CD14-positive monocyte (primary cell): ENCODE measurements around the gene ARPC1B. TPM values are rescaled to one million over a fixed set of nuclear protein-coding genes. Genes with fewer than 3 reads are reported as not detected.

ENCODE experiments used
- DNase-seq, 3 donors: peaks; one replicate each; pipeline ENCODE4 v3.0.0-alpha.2; 2011 to 2022
- H2AFZ ChIP-seq: 2 replicates; pipeline ENCODE4 v1.6.0; 2012; ENCODE audit warnings: mild to moderate bottlenecking, low read depth, low read length, inconsistent platforms; ENCODE audit not compliant: insufficient read depth, poor library complexity, severe bottlenecking
- H3K27ac ChIP-seq, 2 donors: 1 replicate in 1 of 2; 2 replicates in 1 of 2; pipeline ENCODE4 v1.5.1; 2012 to 2013; ENCODE audit warnings: low read length in 2 of 2, control low read depth in 1 of 2, inconsistent platforms in 1 of 2, low read depth in 1 of 2, mild to moderate bottlenecking in 1 of 2
- H3K27me3 ChIP-seq, 2 donors: one replicate each; pipeline versions ENCODE4 v1.6.0 to v1.6.1; 2011 to 2013; ENCODE audit warnings: low read length in 2 of 2; ENCODE audit not compliant: control insufficient read depth in 2 of 2, insufficient read depth in 2 of 2
- H3K36me3 ChIP-seq, 2 donors: replicated peaks in 1 of 2; 1 replicate in 1 of 2; 2 replicates in 1 of 2; pipeline versions ENCODE4 v1.5.1 to v1.6.1; 2012 to 2013; ENCODE audit warnings: low read length in 2 of 2, control low read depth in 1 of 2, inconsistent platforms in 1 of 2, mild to moderate bottlenecking in 1 of 2; ENCODE audit not compliant: insufficient read depth in 2 of 2, control insufficient read depth in 1 of 2
- H3K4me1 ChIP-seq, 2 donors: 1 replicate in 1 of 2; 2 replicates in 1 of 2; pipeline versions ENCODE4 v1.5.1 to v1.6.1; 2012 to 2013; ENCODE audit warnings: low read length in 2 of 2, control low read depth in 1 of 2, inconsistent platforms in 1 of 2, mild to moderate bottlenecking in 1 of 2, moderate library complexity in 1 of 2; ENCODE audit not compliant: insufficient read depth in 2 of 2, control insufficient read depth in 1 of 2
- H3K4me2 ChIP-seq: replicated peaks from 2 replicates; pipeline ENCODE3; 2012; ENCODE audit warnings: low read length, moderate library complexity, mild to moderate bottlenecking; ENCODE audit not compliant: poor library complexity, severe bottlenecking; ENCODE audit errors: extremely low read depth
- H3K4me3 ChIP-seq, 3 experiments: fragments of 200-600 bp in 1 of 3; sonication (generic) in 1 of 3; replicated peaks in 1 of 3; 1 replicate in 2 of 3; 2 replicates in 1 of 3; pipeline ENCODE4 v1.5.1; 2011 to 2013; ENCODE audit warnings: low read length in 3 of 3, mild to moderate bottlenecking in 3 of 3, control low read depth in 2 of 3, low read depth in 2 of 3, inconsistent platforms in 1 of 3, moderate library complexity in 1 of 3
- H3K79me2 ChIP-seq: 2 replicates; pipeline ENCODE4 v1.6.0; 2012; ENCODE audit warnings: mild to moderate bottlenecking, control low read depth, inconsistent platforms, low read length, moderate library complexity; ENCODE audit not compliant: insufficient read depth
- H3K9ac ChIP-seq: 2 replicates; pipeline ENCODE4 v1.6.0; 2017; ENCODE audit warnings: low read length, mild to moderate bottlenecking; ENCODE audit not compliant: insufficient read depth, poor library complexity, severe bottlenecking
- H3K9me3 ChIP-seq, 2 donors: replicated peaks in 1 of 2; 1 replicate in 1 of 2; 2 replicates in 1 of 2; pipeline versions ENCODE4 v1.5.1 to v1.6.1; 2012 to 2013; ENCODE audit warnings: low read length in 2 of 2, control low read depth in 1 of 2; ENCODE audit not compliant: control insufficient read depth in 1 of 2, insufficient read depth in 1 of 2
- H4K20me1 ChIP-seq: 2 replicates; pipeline ENCODE4 v1.6.0; 2012; ENCODE audit warnings: mild to moderate bottlenecking, low read length, control low read depth, moderate library complexity; ENCODE audit not compliant: insufficient read depth
- H3K27ac Mint-ChIP-seq, 7 donors: one replicate each; pipeline ENCODE4 v1.8.0; 2020; ENCODE audit warnings: mild to moderate bottlenecking in 7 of 7, mixed read lengths in 7 of 7, moderate library complexity in 6 of 7, inconsistent platforms in 2 of 7
- H3K27me3 Mint-ChIP-seq, 3 donors: one replicate each; pipeline ENCODE4 v1.8.0; 2021 to 2022; ENCODE audit warnings: low read depth in 3 of 3, mild to moderate bottlenecking in 3 of 3, mixed read lengths in 3 of 3, moderate library complexity in 3 of 3, inconsistent platforms in 1 of 3
- H3K36me3 Mint-ChIP-seq, 2 donors: one replicate each; pipeline ENCODE4 v1.8.0; 2020; ENCODE audit warnings: mixed read lengths in 2 of 2, inconsistent platforms in 1 of 2, mild to moderate bottlenecking in 1 of 2
- H3K4me1 Mint-ChIP-seq: one replicate; pipeline ENCODE4 v1.8.0; 2020; ENCODE audit warnings: mild to moderate bottlenecking, mixed read lengths
- H3K4me3 Mint-ChIP-seq, 2 donors: one replicate each; pipeline ENCODE4 v1.8.0; 2020; ENCODE audit warnings: mild to moderate bottlenecking in 2 of 2, mixed read lengths in 2 of 2, moderate library complexity in 1 of 2
- H3K9me3 Mint-ChIP-seq, 7 donors: one replicate each; pipeline ENCODE4 v1.8.0; 2020 to 2022; ENCODE audit warnings: mixed read lengths in 7 of 7, mild to moderate bottlenecking in 6 of 7, moderate library complexity in 6 of 7, inconsistent platforms in 2 of 7
- CTCF ChIP-seq: fragments of 200-600 bp; IDR thresholded peaks from one replicate; pipeline ENCODE4 v1.8.0; 2022; ENCODE audit warnings: antibody characterized with exemption, mild to moderate bottlenecking
- WGBS: methylation state at CpG from one replicate; pipeline ENCODE4 v1.1.5; 2013; ENCODE audit warnings: missing lambda C conversion rate; ENCODE audit not compliant: insufficient coverage; 5-methylcytosine and 5-hydroxymethylcytosine counted together
- intact Hi-C, 2 donors: fragments of 100-400 bp; cut with micrococcal nuclease; formaldehyde crosslinking; loops; one replicate each; pipeline versions ENCODE4 v1.15.0 to v1.15.1; 2023
- polyA plus RNA-seq, 3 donors: library from polyadenylated mRNA; depleted of rRNA in 1 of 3; unstranded in 2 of 3; stranded (reverse) in 1 of 3; fragments of 300-500 nt in 2 of 3; fragments of >200 nt in 1 of 3; fragmentation: Illumina TruSeq in 2 of 3; gene quantifications; 1 replicate in 2 of 3; 2 replicates in 1 of 3; pipeline ENCODE4 v1.2.3, GENCODE V29; 2012 to 2021

The ARPC1B gene
- polyA plus RNA-seq, 3 donors, result 1,179 to 1,362 (median 1,282) TPM

- Histone ChIP-seq H3K27me3 (no peaks in the 10 kb centered on the region), H3K36me3 (peaks cover 59 to 66% of the 10 kb centered on the region in 2 donors), H3K9ac (no peak overlapping the region), H3K4me2 (no peak overlapping the region), H3K9me3 (no peaks in the 10 kb centered on the region), H4K20me1 (no peaks in the 10 kb centered on the region), H3K79me2 (peaks cover 8% of the 10 kb centered on the region), H3K4me1 (peaks cover 7 to 10% of the 10 kb centered on the region in 2 donors), H2AFZ (no peak overlapping the region), H3K27ac (no peak overlapping the region), H3K4me3 (no peak overlapping the region)
- no CpG with 5 or more reads among the region's 9 CpGs for WGBS
- Mint-ChIP-seq H3K36me3 (peaks cover 51 to 61% of the 10 kb centered on the region in 2 donors), H3K27me3 (no peaks in the 10 kb centered on the region), H3K9me3 (no peaks in the 10 kb centered on the region), H3K4me3 (no peak overlapping the region), H3K4me1 (peaks cover 11% of the 10 kb centered on the region), H3K27ac (peak overlapping the region in 1 of 7 donors; percentile 6)
- no peak for TF ChIP-seq CTCF
- intact Hi-C loops, result no loop called here
- DNase-seq, result no peak
Observed at GRCh38 chr7:99433158-99433557, 58.6 kb downstream of the ARPC1B start.

- H3K9me3 ChIP-seq, result no peaks in the 10 kb centered on the region
- H3K4me3 Mint-ChIP-seq, result peak overlapping the region; percentile 96 to 98
- WGBS, result 0% methylated on average over 10 of the region's 20 CpGs
- H3K4me2 ChIP-seq, result peak overlapping the region; percentile 86
- H3K27ac ChIP-seq, result peak overlapping the region; percentile 66 to 88
- peaks cover 11% of the 10 kb centered on the region for H4K20me1 ChIP-seq
- H3K79me2 ChIP-seq, result peaks cover 35% of the 10 kb centered on the region
- peaks cover 26% of the 10 kb centered on the region for H3K4me1 Mint-ChIP-seq
- DNase-seq, result no peak
- TF ChIP-seq CTCF, result no peak
- H3K9ac ChIP-seq, result peak overlapping the region; percentile 87
- peak overlapping the region; percentile 59 to 84 (median 83) for H3K4me3 ChIP-seq
- intact Hi-C loops, result no loop called here
- no peaks in the 10 kb centered on the region for H3K9me3 Mint-ChIP-seq
- peaks cover 21 to 23% of the 10 kb centered on the region in 2 donors for H3K4me1 ChIP-seq
- peak overlapping the region; percentile 88 to 96 (median 95) for H3K27ac Mint-ChIP-seq
- H3K27me3 Mint-ChIP-seq, result no peaks in the 10 kb centered on the region
- peaks cover 22 to 32% of the 10 kb centered on the region in 2 donors for H3K36me3 ChIP-seq
- H3K27me3 ChIP-seq, result no peaks in the 10 kb centered on the region
- H2AFZ ChIP-seq, result peak overlapping the region; percentile 99
- peaks cover 20 to 40% of the 10 kb centered on the region in 2 donors for H3K36me3 Mint-ChIP-seq
Observed at GRCh38 chr7:99437946-99438572, 63.5 kb downstream of the ARPC1B start.
